HUES6 (cell line): ENCODE data around the gene SLC6A12.

ENCODE experiments used
- H3K27ac ChIP-seq: 2 replicates; pipeline ENCODE4 v1.7.0; 2013; ENCODE audit warnings: low read depth, mild to moderate bottlenecking, low read length, inconsistent platforms
- H3K27me3 ChIP-seq: 2 replicates; pipeline ENCODE4 v1.6.1; 2013; ENCODE audit warnings: low read length; ENCODE audit not compliant: control insufficient read depth, insufficient read depth
- H3K36me3 ChIP-seq: 2 replicates; pipeline ENCODE4 v1.6.1; 2013; ENCODE audit warnings: low read length; ENCODE audit not compliant: control insufficient read depth, insufficient read depth
- H3K4me1 ChIP-seq: 2 replicates; pipeline ENCODE4 v1.6.1; 2013; ENCODE audit warnings: low read length; ENCODE audit not compliant: control insufficient read depth, insufficient read depth
- H3K4me3 ChIP-seq: 2 replicates; pipeline ENCODE4 v1.5.1; 2013; ENCODE audit warnings: low read depth, low read length
- H3K9ac ChIP-seq: one replicate; pipeline ENCODE4 v1.6.1; 2013; ENCODE audit warnings: mild to moderate bottlenecking, low read length
- H3K9me3 ChIP-seq: 2 replicates; pipeline ENCODE4 v1.6.1; 2013; ENCODE audit warnings: low read depth, low read length; ENCODE audit not compliant: control insufficient read depth, insufficient read depth

Gene SLC6A12

GRCh38 chr12:215116-215515, 1.2 kb upstream of the SLC6A12 start:
- Histone ChIP-seq H3K27me3 (peaks cover 66% of the 10 kb centered on the region), H3K36me3 (no peaks in the 10 kb centered on the region), H3K4me3 (no peak overlapping the region), H3K9me3 (no peaks in the 10 kb centered on the region), H3K27ac (no peak overlapping the region), H3K4me1 (peaks cover 25% of the 10 kb centered on the region), H3K9ac (no peak overlapping the region)

GRCh38 chr12:213527-213932, 427 bp downstream of the SLC6A12 start:
- H3K9ac ChIP-seq: no peak overlapping the region
- H3K27ac ChIP-seq: no peak overlapping the region
- H3K9me3 ChIP-seq: no peaks in the 10 kb centered on the region
- no peak overlapping the region for H3K4me3 ChIP-seq
- peaks cover 82% of the 10 kb centered on the region for H3K27me3 ChIP-seq
- H3K36me3 ChIP-seq: no peaks in the 10 kb centered on the region
- H3K4me1 ChIP-seq: peaks cover 24% of the 10 kb centered on the region

GRCh38 chr12:212715-213526, 1.0 kb downstream of the SLC6A12 start:
- Histone ChIP-seq H3K4me3 (no peak overlapping the region), H3K9ac (no peak overlapping the region), H3K27me3 (peaks cover 88% of the 10 kb centered on the region), H3K9me3 (no peaks in the 10 kb centered on the region), H3K36me3 (no peaks in the 10 kb centered on the region), H3K4me1 (peaks cover 24% of the 10 kb centered on the region), H3K27ac (no peak overlapping the region)

- H3K27ac ChIP-seq: no peak overlapping the region
- no peak overlapping the region for H3K9ac ChIP-seq
- no peaks in the 10 kb centered on the region for H3K9me3 ChIP-seq
- H3K4me3 ChIP-seq: no peak overlapping the region
- H3K36me3 ChIP-seq: no peaks in the 10 kb centered on the region
- peaks cover 24% of the 10 kb centered on the region for H3K4me1 ChIP-seq
- H3K27me3 ChIP-seq: peaks cover 93% of the 10 kb centered on the region
Measured at GRCh38 chr12:212415-212714, 1.6 kb downstream of the SLC6A12 start.

GRCh38 chr12:211639-212414, 2.1 kb downstream of the SLC6A12 start:
- H3K4me1 ChIP-seq: peaks cover 24% of the 10 kb centered on the region
- H3K27me3 ChIP-seq: peaks cover 96% of the 10 kb centered on the region
- H3K27ac ChIP-seq: no peak overlapping the region
- H3K9me3 ChIP-seq: no peaks in the 10 kb centered on the region
- no peak overlapping the region for H3K4me3 ChIP-seq
- no peak overlapping the region for H3K9ac ChIP-seq
- H3K36me3 ChIP-seq: no peaks in the 10 kb centered on the region

- Histone ChIP-seq H3K9ac (no peak overlapping the region), H3K9me3 (no peaks in the 10 kb centered on the region), H3K27me3 (peaks cover 98% of the 10 kb centered on the region), H3K27ac (no peak overlapping the region), H3K4me1 (peaks cover 24% of the 10 kb centered on the region), H3K4me3 (no peak overlapping the region), H3K36me3 (no peaks in the 10 kb centered on the region)
Measured at GRCh38 chr12:211142-211465, 2.9 kb downstream of the SLC6A12 start.

- Histone ChIP-seq H3K9me3 (no peaks in the 10 kb centered on the region), H3K4me1 (peaks cover 24% of the 10 kb centered on the region), H3K9ac (no peak overlapping the region), H3K27ac (no peak overlapping the region), H3K27me3 (peaks cover 100% of the 10 kb centered on the region), H3K36me3 (no peaks in the 10 kb centered on the region), H3K4me3 (no peak overlapping the region)
Measured at GRCh38 chr12:210277-211141, 3.4 kb downstream of the SLC6A12 start.

- peaks cover 100% of the 10 kb centered on the region for H3K27me3 ChIP-seq
Measured at GRCh38 chr12:209851-210250, 4.1 kb downstream of the SLC6A12 start.

GRCh38 chr12:209246-209645, 4.7 kb downstream of the SLC6A12 start:
- Histone ChIP-seq H3K4me1 (peaks cover 18% of the 10 kb centered on the region), H3K27ac (no peak overlapping the region), H3K9ac (no peak overlapping the region), H3K36me3 (no peaks in the 10 kb centered on the region), H3K27me3 (peaks cover 100% of the 10 kb centered on the region), H3K9me3 (no peaks in the 10 kb centered on the region), H3K4me3 (no peak overlapping the region)

More at GRCh38 chr12:209851-210250, 4.1 kb downstream of the SLC6A12 start:
- H3K4me3 ChIP-seq: no peak overlapping the region
- H3K36me3 ChIP-seq: no peaks in the 10 kb centered on the region
- H3K27ac ChIP-seq: no peak overlapping the region
- no peak overlapping the region for H3K9ac ChIP-seq
- peaks cover 24% of the 10 kb centered on the region for H3K4me1 ChIP-seq
- no peaks in the 10 kb centered on the region for H3K9me3 ChIP-seq

GRCh38 chr12:208813-209212, 5.1 kb downstream of the SLC6A12 start:
- Histone ChIP-seq H3K27me3 (peaks cover 100% of the 10 kb centered on the region), H3K9ac (no peak overlapping the region)

GRCh38 chr12:207804-208203, 6.2 kb downstream of the SLC6A12 start:
- Histone ChIP-seq H3K36me3 (no peaks in the 10 kb centered on the region), H3K27ac (no peak overlapping the region), H3K4me3 (no peak overlapping the region), H3K9ac (no peak overlapping the region), H3K9me3 (no peaks in the 10 kb centered on the region), H3K27me3 (peaks cover 100% of the 10 kb centered on the region), H3K4me1 (peaks cover 9% of the 10 kb centered on the region)

More at GRCh38 chr12:208813-209212, 5.1 kb downstream of the SLC6A12 start:
- no peaks in the 10 kb centered on the region for H3K9me3 ChIP-seq
- no peaks in the 10 kb centered on the region for H3K36me3 ChIP-seq
- no peak overlapping the region for H3K4me3 ChIP-seq
- H3K4me1 ChIP-seq: peaks cover 18% of the 10 kb centered on the region
- no peak overlapping the region for H3K27ac ChIP-seq
